HepG2 (cell line): ENCODE results near the gene MARK4. TPM values are rescaled to one million over a fixed set of nuclear protein-coding genes. Genes with fewer than 3 reads are reported as not detected.

ENCODE experiments used
- ATAC-seq: fragments of 200-7000 bp; cut with Tn5 transposase; 3 replicates; pipeline ENCODE4 v1.9.1; 2020; ENCODE audit warnings: mild to moderate bottlenecking, moderate library complexity
- BruUV-seq: library from RNA; stranded (reverse); fragments of 400-500 nt; replicated peaks from 2 replicates; lab custom pipeline; 2021; lab: Mats Ljungman, UMichigan
- CTCF ChIA-PET: fragments of 300-600 bp; formaldehyde crosslinking; extraction: SDS; loops from one replicate; lab custom pipeline; 2021; ENCODE audit warnings: low total read pairs, inconsistent platforms, low intra/inter-chr PET ratio; lab: Yijun Ruan, JAX
- POLR2A ChIA-PET: fragments of 350-600 bp; sonication (Branson Sonifier 250); formaldehyde crosslinking; loops from one replicate; lab custom pipeline; 2020; ENCODE audit warnings: antibody characterized with exemption, inconsistent platforms; lab: Yijun Ruan, JAX
- DNase-seq: peaks from one replicate; pipeline ENCODE4 v3.0.0-alpha.2; 2015; ENCODE audit warnings: low spot score
- FAIRE-seq: peaks from 3 replicates; lab custom pipeline; 2011; peaks lifted over from hg19 to GRCh38; lab: Jason Lieb, UNC
- H2AFZ ChIP-seq: one replicate; pipeline ENCODE4 v1.6.1; 2011; ENCODE audit warnings: low read length, inconsistent platforms
- H3K27ac ChIP-seq: fragments of 300-600 bp; 3 replicates; pipeline ENCODE4 v1.8.0; 2011; ENCODE audit warnings: mixed run types, mild to moderate bottlenecking, mixed read lengths, low read length, inconsistent platforms; ENCODE audit not compliant: insufficient read depth; ENCODE audit errors: extremely low read length
- H3K27me3 ChIP-seq, 2 experiments: fragments of 200-600 bp in 1 of 2; 2 replicates in 1 of 2; 3 replicates in 1 of 2; pipeline versions ENCODE4 v1.6.0 to v1.8.0; 2011; ENCODE audit warnings: low read length in 2 of 2, mild to moderate bottlenecking in 2 of 2, moderate library complexity in 2 of 2, inconsistent platforms in 1 of 2; ENCODE audit not compliant: insufficient read depth in 2 of 2, control insufficient read depth in 1 of 2
- H3K36me3 ChIP-seq, 2 experiments: fragments of 200-600 bp in 1 of 2; replicated peaks in 1 of 2; 2 replicates in 1 of 2; 3 replicates in 1 of 2; pipeline versions ENCODE4 v1.5.1 to v1.8.0; 2011; ENCODE audit warnings: low read length in 2 of 2, inconsistent platforms in 1 of 2; ENCODE audit not compliant: insufficient read depth in 2 of 2, control insufficient read depth in 1 of 2
- H3K4me1 ChIP-seq: 2 replicates; pipeline ENCODE4 v1.5.1; 2012; ENCODE audit warnings: low read length, inconsistent platforms; ENCODE audit not compliant: insufficient read depth
- H3K4me2 ChIP-seq: 2 replicates; pipeline ENCODE4 v1.6.0; 2011; ENCODE audit warnings: low read depth, low read length, inconsistent platforms
- H3K4me3 ChIP-seq, 3 experiments: fragments of 200-600 bp in 1 of 3; sonication (generic), shearing (Covaris generic) in 1 of 3; replicated peaks in 1 of 3; 2 replicates each; pipeline ENCODE4 v1.5.1; 2011 to 2016; ENCODE audit warnings: low read length in 3 of 3, inconsistent platforms in 2 of 3, low read depth in 2 of 3, mild to moderate bottlenecking in 2 of 3, control low read depth in 1 of 3, mixed read lengths in 1 of 3; ENCODE audit not compliant: insufficient read depth in 1 of 3
- H3K79me2 ChIP-seq: one replicate; pipeline ENCODE4 v1.6.1; 2011; ENCODE audit warnings: low read length, inconsistent platforms; ENCODE audit not compliant: insufficient read depth
- H3K9ac ChIP-seq: 2 replicates; pipeline ENCODE4 v1.6.0; 2011; ENCODE audit warnings: mild to moderate bottlenecking, low read depth, low read length, inconsistent platforms; ENCODE audit not compliant: insufficient read depth
- H3K9me3 ChIP-seq: 2 replicates; pipeline ENCODE4 v1.5.1; 2012; ENCODE audit warnings: mild to moderate bottlenecking, low read length
- H4K20me1 ChIP-seq: 2 replicates; pipeline ENCODE4 v1.6.0; 2011; ENCODE audit warnings: inconsistent platforms, mild to moderate bottlenecking, low read length, moderate library complexity; ENCODE audit not compliant: insufficient read depth
- NR2C2 ChIP-seq: sonication (generic); formaldehyde crosslinking; IDR thresholded peaks from 2 replicates; pipeline ENCODE4 v1.4.0; 2020; ENCODE audit warnings: missing genetic modification reagents, mild to moderate bottlenecking, moderate library complexity, borderline replicate concordance
- WGBS: methylation state at CpG from one replicate; pipeline ENCODE4 v1.1.6; 2017; ENCODE audit warnings: low lambda C conversion rate; 5-methylcytosine and 5-hydroxymethylcytosine counted together
- in situ Hi-C: cut with HindIII; loops from 2 replicates; pipeline ENCODE4 v1.10.0; 2017; ENCODE audit warnings: low pct_unique_long_range_greater_than_20kb; ENCODE audit not compliant: extremely low pct_ligation_motif_present
- intact Hi-C: fragments of 100-400 bp; cut with micrococcal nuclease; formaldehyde crosslinking; loops from one replicate; pipeline ENCODE4 v1.10.0; 2022; ENCODE audit not compliant: unreplicated experiment
- polyA plus RNA-seq, 8 experiments: library from polyadenylated mRNA; depleted of rRNA in 3 of 8; stranded (reverse) in 7 of 8; unstranded in 1 of 8; fragments of >200 nt; fragmentation: Illumina TruSeq in 4 of 8; extraction: Trizol in 4 of 8; gene quantifications; 2 replicates each; pipeline versions ENCODE4 v1.2.1 to v1.2.3, GENCODE V29; 2011 to 2016; ENCODE audit warnings: low read depth in 4 of 8, missing spikeins in 1 of 8, mixed read lengths in 1 of 8; ENCODE audit not compliant: insufficient read depth in 1 of 8
- total RNA-seq, 5 experiments: library from RNA; depleted of rRNA; stranded (reverse); fragments of >200 nt; fragmentation: Illumina TruSeq; extraction: Trizol; gene quantifications; 2 replicates each; pipeline ENCODE4 v1.2.3, GENCODE V29; 2016; ENCODE audit warnings: low read depth in 1 of 5
- TF ChIP-seq, protein P1 (sequence below): sonication (generic); formaldehyde crosslinking; IDR thresholded peaks from 2 replicates; pipeline ENCODE4 v1.5.1; 2020; ENCODE audit warnings: mild to moderate bottlenecking, missing genetic modification reagents, moderate library complexity
- TF ChIP-seq, protein P2 (sequence below): sonication (generic); formaldehyde crosslinking; IDR thresholded peaks from 2 replicates; pipeline ENCODE4 v1.4.0; 2020; ENCODE audit warnings: mild to moderate bottlenecking, missing genetic modification reagents
- TF ChIP-seq, protein P3 (sequence below): sonication (generic); formaldehyde crosslinking; IDR thresholded peaks from 2 replicates; pipeline ENCODE4 v1.4.0; 2020; ENCODE audit warnings: missing genetic modification reagents

Gene MARK4
- total and polyA plus RNA-seq, 2 of the 13 experiments (the other 11 are each of a cell fraction or from before 2014, with no cell fraction given) = 7.0 to 12.2 TPM

DNA sequence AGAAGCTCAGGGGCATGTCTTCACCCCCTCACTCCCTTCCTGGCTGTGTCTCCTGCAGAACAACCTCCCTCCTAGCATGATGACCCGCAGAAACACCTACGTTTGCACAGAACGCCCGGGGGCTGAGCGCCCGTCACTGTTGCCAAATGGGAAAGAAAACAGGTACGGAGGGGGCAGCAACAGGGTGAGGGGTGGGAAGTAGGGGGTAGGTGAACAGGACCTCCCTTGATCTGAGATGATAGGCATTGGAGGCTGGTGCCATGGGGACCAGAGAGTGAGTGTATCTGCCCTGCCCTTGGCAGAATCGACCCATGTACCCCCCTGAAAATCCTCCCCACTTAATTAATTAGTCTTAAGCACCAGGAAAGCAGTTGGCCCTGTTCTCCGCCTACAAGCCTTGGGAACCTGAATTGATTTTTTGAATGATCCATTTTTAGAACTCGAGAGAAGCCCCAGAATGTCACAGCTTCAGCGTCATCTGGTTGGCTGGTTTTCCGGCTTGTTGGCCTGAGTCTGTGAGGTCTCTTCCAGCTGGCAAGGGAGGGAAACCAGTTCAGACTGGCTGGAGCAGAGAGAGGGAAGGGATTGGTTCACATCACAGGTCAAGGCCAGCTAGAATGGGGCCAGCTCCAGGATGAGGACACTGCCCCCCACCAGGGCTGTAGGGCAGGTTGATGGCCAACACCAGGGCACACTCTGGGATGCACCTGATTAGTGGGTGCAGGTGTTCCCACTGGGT lies 43.4 kb downstream of the MARK4 start:
- H4K20me1 ChIP-seq = no peaks in the 10 kb centered on the region
- 86% methylated on average over 12 of the region's 12 CpGs for WGBS
- H3K4me3 ChIP-seq = no peak overlapping the region
- H3K4me1 ChIP-seq = peaks cover 10% of the 10 kb centered on the region; the same call in 1 of the 2 replicates
- no peak overlapping the region for H3K4me2 ChIP-seq
- peaks cover 13 to 32% of the 10 kb centered on the region in 2 experiments; a peak in 4 of 5 replicates for H3K36me3 ChIP-seq
- ChIA-PET POLR2A (interaction anchor here (0.6 kb wide), 1 partner anchor 1838 kb away, joined by 3 read pairs; no protein-coding TSS in a partner anchor), CTCF (no interaction called here)
- no peaks in the 10 kb centered on the region for H3K9me3 ChIP-seq
- ATAC-seq (no peak; the same call in 2 of the 3 replicates), DNase-seq (no peak), FAIRE-seq (no peak)
- in situ Hi-C loops = no loop called here
- H3K9ac ChIP-seq = no peak overlapping the region
- TF ChIP-seq, protein P1, sequence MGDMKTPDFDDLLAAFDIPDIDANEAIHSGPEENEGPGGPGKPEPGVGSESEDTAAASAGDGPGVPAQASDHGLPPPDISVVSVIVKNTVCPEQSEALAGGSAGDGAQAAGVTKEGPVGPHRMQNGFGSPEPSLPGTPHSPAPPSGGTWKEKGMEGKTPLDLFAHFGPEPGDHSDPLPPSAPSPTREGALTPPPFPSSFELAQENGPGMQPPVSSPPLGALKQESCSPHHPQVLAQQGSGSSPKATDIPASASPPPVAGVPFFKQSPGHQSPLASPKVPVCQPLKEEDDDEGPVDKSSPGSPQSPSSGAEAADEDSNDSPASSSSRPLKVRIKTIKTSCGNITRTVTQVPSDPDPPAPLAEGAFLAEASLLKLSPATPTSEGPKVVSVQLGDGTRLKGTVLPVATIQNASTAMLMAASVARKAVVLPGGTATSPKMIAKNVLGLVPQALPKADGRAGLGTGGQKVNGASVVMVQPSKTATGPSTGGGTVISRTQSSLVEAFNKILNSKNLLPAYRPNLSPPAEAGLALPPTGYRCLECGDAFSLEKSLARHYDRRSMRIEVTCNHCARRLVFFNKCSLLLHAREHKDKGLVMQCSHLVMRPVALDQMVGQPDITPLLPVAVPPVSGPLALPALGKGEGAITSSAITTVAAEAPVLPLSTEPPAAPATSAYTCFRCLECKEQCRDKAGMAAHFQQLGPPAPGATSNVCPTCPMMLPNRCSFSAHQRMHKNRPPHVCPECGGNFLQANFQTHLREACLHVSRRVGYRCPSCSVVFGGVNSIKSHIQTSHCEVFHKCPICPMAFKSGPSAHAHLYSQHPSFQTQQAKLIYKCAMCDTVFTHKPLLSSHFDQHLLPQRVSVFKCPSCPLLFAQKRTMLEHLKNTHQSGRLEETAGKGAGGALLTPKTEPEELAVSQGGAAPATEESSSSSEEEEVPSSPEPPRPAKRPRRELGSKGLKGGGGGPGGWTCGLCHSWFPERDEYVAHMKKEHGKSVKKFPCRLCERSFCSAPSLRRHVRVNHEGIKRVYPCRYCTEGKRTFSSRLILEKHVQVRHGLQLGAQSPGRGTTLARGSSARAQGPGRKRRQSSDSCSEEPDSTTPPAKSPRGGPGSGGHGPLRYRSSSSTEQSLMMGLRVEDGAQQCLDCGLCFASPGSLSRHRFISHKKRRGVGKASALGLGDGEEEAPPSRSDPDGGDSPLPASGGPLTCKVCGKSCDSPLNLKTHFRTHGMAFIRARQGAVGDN = peak; percentile 24; the same call in 1 of the 2 replicates
- TF ChIP-seq NR2C2 = peak; percentile 40; the same call in 1 of the 2 replicates
- TF ChIP-seq, protein P2, sequence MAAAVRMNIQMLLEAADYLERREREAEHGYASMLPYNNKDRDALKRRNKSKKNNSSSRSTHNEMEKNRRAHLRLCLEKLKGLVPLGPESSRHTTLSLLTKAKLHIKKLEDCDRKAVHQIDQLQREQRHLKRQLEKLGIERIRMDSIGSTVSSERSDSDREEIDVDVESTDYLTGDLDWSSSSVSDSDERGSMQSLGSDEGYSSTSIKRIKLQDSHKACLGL (CRISPR knock-in tag) = no peak
- TF ChIP-seq, protein P3, sequence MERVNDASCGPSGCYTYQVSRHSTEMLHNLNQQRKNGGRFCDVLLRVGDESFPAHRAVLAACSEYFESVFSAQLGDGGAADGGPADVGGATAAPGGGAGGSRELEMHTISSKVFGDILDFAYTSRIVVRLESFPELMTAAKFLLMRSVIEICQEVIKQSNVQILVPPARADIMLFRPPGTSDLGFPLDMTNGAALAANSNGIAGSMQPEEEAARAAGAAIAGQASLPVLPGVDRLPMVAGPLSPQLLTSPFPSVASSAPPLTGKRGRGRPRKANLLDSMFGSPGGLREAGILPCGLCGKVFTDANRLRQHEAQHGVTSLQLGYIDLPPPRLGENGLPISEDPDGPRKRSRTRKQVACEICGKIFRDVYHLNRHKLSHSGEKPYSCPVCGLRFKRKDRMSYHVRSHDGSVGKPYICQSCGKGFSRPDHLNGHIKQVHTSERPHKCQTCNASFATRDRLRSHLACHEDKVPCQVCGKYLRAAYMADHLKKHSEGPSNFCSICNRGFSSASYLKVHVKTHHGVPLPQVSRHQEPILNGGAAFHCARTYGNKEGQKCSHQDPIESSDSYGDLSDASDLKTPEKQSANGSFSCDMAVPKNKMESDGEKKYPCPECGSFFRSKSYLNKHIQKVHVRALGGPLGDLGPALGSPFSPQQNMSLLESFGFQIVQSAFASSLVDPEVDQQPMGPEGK = 0 out of 2 replicates have a peak, but pooled peaks have one; percentile 13
- BruUV-seq = no TSS peak
- no peak overlapping the region for H3K27ac ChIP-seq
- no peaks in the 10 kb centered on the region for H3K79me2 ChIP-seq
- intact Hi-C loops = no loop called here
- no peak overlapping the region for H2AFZ ChIP-seq
- no peaks in the 10 kb centered on the region for H3K27me3 ChIP-seq
